Measurements from ENCODE around the gene SZT2.
A peak's percentile ranks its signal among the peaks of the same experiment; 100 is the strongest.

Gene SZT2

DNA sequence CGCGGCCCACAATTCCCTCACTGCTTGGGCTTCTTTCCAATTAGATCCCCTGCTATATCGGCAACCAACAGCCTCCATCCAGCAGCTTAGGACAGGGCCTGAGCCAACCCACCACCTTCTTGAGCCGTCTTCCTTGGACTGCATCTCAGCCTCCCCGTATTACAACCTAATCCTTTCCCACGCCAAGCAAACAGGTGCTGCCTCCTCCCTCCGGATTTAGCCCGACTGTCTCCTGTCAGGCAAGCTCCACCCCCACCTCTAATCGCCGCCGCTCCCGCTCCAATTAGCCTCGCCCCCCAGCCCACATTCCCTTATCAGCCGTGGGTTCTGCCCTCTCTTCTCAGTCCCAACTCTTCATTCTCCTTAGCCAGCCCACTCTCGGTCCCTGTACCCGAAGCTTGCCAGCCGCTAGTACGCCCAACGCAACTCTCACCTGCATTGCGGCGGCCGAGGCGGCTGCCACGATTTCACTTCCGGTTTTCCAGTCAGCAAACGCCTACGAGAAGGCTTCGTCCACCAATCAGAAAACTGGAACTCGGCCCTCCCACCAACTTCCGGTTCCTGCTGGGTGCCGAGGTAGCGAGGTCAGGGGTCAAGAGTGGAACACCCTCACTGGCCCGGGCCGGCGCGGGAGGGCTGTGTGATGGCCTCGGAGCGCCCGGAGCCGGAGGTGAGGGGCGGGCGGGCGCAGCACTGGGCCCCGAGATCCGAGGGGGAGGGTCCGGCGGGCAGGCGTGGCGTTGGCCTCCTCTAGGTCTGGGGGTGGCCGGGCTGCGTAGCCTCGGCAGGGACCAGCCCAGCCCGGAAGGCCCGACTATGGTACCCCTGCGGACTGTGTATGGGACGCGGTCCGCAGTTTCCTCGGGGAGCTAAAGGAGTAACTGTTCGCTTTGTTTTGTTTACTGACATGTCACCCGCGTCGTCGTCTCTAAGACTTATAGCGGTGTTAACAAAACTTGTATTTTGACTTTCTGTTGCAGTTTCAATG lies at the start of gene SZT2, which contains the start of gene MED8:
TSS of gene SZT2 (plus strand) at position 574 of the 988 bp plus-strand sequence. CDS start at position 644, 70 bp downstream.
TSS of gene MED8 (minus strand) at position 475 of the 988 bp plus-strand sequence. CDS start at position 439, 36 bp downstream.
- H3K4me3 ChIP-seq (ENCODE audit: low read depth, low read length): peak within 1 kb of the TSS; percentile 60
- TF ChIP-seq CTCF (IDR thresholded peaks at IDR 0.05; ENCODE audit: borderline replicate concordance, insufficient read depth, low read depth, low read length): no peak

DNA sequence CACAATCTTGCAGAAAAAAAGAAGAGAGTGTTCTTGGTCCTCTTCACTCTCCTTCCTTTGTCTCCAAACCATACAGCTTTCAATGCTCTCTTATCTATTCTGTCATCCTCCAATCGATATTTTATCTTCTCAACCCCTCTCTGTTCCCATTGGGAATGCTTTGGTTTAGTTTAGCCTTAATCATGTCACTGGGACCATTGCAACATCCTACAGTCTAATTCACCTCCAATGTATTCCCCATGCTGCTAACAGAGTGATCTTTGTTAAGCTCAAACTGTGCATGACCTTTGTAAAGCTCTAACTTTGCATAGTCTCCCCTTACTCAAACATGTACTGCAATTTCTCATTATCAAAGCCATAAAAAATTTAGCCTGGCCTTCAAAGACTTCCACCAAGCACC lies 49.1 kb upstream of the SZT2 start:
- no peak for TF ChIP-seq CTCF (IDR thresholded peaks at IDR 0.05; ENCODE audit: borderline replicate concordance, insufficient read depth, low read depth, low read length)
- no peak overlapping the region for H3K4me3 ChIP-seq (ENCODE audit: low read depth, low read length)

GRCh38 chr1:43344267-43344850 lies 45.3 kb upstream of the SZT2 start:
- H3K4me3 ChIP-seq (ENCODE audit: low read depth, low read length): no peak overlapping the region
- no peak for TF ChIP-seq CTCF (IDR thresholded peaks at IDR 0.05; ENCODE audit: borderline replicate concordance, insufficient read depth, low read depth, low read length)

DNA sequence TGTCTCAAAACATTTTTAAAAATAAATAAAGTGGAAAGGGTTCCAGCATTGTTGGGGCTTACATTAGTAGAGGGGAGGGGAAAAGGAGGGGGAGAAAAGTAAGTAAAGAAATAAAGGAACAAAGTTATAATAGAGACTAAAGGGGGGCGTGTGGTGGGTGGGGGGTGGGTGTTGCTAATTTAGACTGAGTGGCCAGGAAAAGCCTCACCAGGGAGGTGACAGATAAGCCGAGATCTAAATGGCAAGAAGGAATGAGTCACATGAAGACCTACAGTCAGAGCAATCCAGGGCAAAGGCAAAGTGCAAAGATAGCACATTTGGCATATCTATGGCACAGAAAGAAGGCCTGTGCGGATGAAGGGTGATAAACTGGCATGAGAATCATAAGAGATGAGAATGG lies 44.6 kb upstream of the SZT2 start:
- no peak for TF ChIP-seq CTCF (IDR thresholded peaks at IDR 0.05; ENCODE audit: borderline replicate concordance, insufficient read depth, low read depth, low read length)

DNA sequence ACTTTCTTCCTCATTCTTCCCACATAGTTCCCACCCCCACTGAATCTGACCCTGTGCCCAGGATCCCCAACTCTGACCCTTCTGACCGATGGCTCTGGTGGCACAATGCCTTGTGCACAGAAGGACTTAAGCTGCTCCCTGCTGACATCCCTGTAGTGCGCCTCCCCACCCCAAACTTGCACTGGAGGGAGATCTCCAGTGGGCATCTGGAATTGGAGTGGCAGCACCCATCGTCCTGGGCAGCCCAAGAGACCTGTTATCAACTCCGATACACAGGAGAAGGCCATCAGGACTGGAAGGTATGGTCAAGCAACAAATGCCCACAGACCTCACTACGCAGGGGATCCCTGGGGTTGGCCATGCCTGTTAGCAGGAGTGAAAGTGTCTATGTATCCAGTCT lies 43.1 kb upstream of the SZT2 start:
- no peak overlapping the region for H3K4me3 ChIP-seq (ENCODE audit: low read depth, low read length)
- no peak for TF ChIP-seq CTCF (IDR thresholded peaks at IDR 0.05; ENCODE audit: borderline replicate concordance, insufficient read depth, low read depth, low read length)

More for the DNA sequence above, 44.6 kb upstream of the SZT2 start:
- H3K4me3 ChIP-seq (ENCODE audit: low read depth, low read length): no peak overlapping the region

GRCh38 chr1:43348343-43348808 lies 41.3 kb upstream of the SZT2 start:
- no peak overlapping the region for H3K4me3 ChIP-seq (ENCODE audit: low read depth, low read length)
- TF ChIP-seq CTCF (IDR thresholded peaks at IDR 0.05; ENCODE audit: borderline replicate concordance, insufficient read depth, low read depth, low read length): no peak

Measured in GM12875 (cell line).